A673 (cell line): ENCODE data around the gene MN1.

ENCODE experiments used
- CTCF ChIP-seq: fragments of 300-800, 200-600 bp; sonication (generic); conservative IDR thresholded peaks from 2 replicates; pipeline ENCODE4 v1.5.1; 2017; ENCODE audit warnings: low read depth, mild to moderate bottlenecking, antibody characterized with exemption, low read length, moderate library complexity, mixed read lengths
- EZH2 ChIP-seq: fragments of 200-600 bp; sonication (generic); IDR thresholded peaks from 2 replicates; pipeline ENCODE4 v1.6.1; 2017; ENCODE audit warnings: borderline replicate concordance, low read depth, mild to moderate bottlenecking, mixed read lengths, antibody characterized with exemption, low read length; ENCODE audit not compliant: poor library complexity, severe bottlenecking

- TF ChIP-seq CTCF = no peak
- no peak for TF ChIP-seq EZH2
Measured at GRCh38 chr22:27734066-27734465, 67.5 kb downstream of the MN1 start.
